ENCODE results near the gene KCNK5.
A peak's percentile ranks its signal among the peaks of the same experiment; 100 is the strongest.

KCNK5 gene
- total RNA-seq: 2.4 to 3.8 (median 3.1) reads per million in 3 donors

GRCh38 chr6:39228992-39229767 is at the start of gene KCNK5:
Gene KCNK5, minus strand, starts transcription at chr6:39229475. Its CDS starts 364 bp downstream, at chr6:39229111.
- no peak within 1 kb of the TSS for H3K27ac ChIP-seq (ENCODE audit: insufficient read depth, low read length, poor library complexity, severe bottlenecking)
- peaks cover 16% of the 10 kb centered on the region for H3K4me1 ChIP-seq (ENCODE audit: control insufficient read depth, insufficient read depth, low read length, poor library complexity, severe bottlenecking)
- no peaks in the 10 kb centered on the region for H3K27me3 ChIP-seq (replicated peaks; ENCODE audit: control insufficient read depth, insufficient read depth, low read length, poor library complexity, severe bottlenecking)
- no peaks in the 10 kb centered on the region for H3K36me3 ChIP-seq (ENCODE audit: control insufficient read depth, insufficient read depth, low read length)
- DNase-seq: peak; percentile 28 to 45 (median 29)
- H3K9me3 ChIP-seq (ENCODE audit: control insufficient read depth, low read length): no peaks in the 10 kb centered on the region
- peak within 1 kb of the TSS; percentile 50 for H3K4me3 ChIP-seq (ENCODE audit: insufficient read depth, low read depth, low read length, poor library complexity, severe bottlenecking)

GRCh38 chr6:39276379-39276995 is 47.2 kb upstream of the KCNK5 start:
- Histone ChIP-seq H3K36me3 (ENCODE audit: control insufficient read depth, insufficient read depth, low read length) (no peaks in the 10 kb centered on the region), H3K4me1 (ENCODE audit: control insufficient read depth, insufficient read depth, low read length, poor library complexity, severe bottlenecking) (no peaks in the 10 kb centered on the region), H3K27ac (ENCODE audit: insufficient read depth, low read length, poor library complexity, severe bottlenecking) (no peak overlapping the region), H3K9me3 (ENCODE audit: control insufficient read depth, low read length) (no peaks in the 10 kb centered on the region), H3K4me3 (ENCODE audit: insufficient read depth, low read depth, low read length, poor library complexity, severe bottlenecking) (no peak overlapping the region), H3K27me3 (replicated peaks; ENCODE audit: control insufficient read depth, insufficient read depth, low read length, poor library complexity, severe bottlenecking) (no peaks in the 10 kb centered on the region)
- DNase-seq: no peak

- Histone ChIP-seq H3K27ac (ENCODE audit: insufficient read depth, low read length, poor library complexity, severe bottlenecking) (no peak overlapping the region), H3K4me3 (ENCODE audit: insufficient read depth, low read depth, low read length, poor library complexity, severe bottlenecking) (no peak overlapping the region), H3K9me3 (ENCODE audit: control insufficient read depth, low read length) (no peaks in the 10 kb centered on the region), H3K27me3 (replicated peaks; ENCODE audit: control insufficient read depth, insufficient read depth, low read length, poor library complexity, severe bottlenecking) (no peaks in the 10 kb centered on the region), H3K4me1 (ENCODE audit: control insufficient read depth, insufficient read depth, low read length, poor library complexity, severe bottlenecking) (no peaks in the 10 kb centered on the region), H3K36me3 (ENCODE audit: control insufficient read depth, insufficient read depth, low read length) (no peaks in the 10 kb centered on the region)
- no peak for DNase-seq
Measured at GRCh38 chr6:39274903-39275302, 45.6 kb upstream of the KCNK5 start.

- Histone ChIP-seq H3K27me3 (replicated peaks; ENCODE audit: control insufficient read depth, insufficient read depth, low read length, poor library complexity, severe bottlenecking) (no peaks in the 10 kb centered on the region), H3K4me3 (ENCODE audit: insufficient read depth, low read depth, low read length, poor library complexity, severe bottlenecking) (no peak overlapping the region), H3K36me3 (ENCODE audit: control insufficient read depth, insufficient read depth, low read length) (no peaks in the 10 kb centered on the region), H3K9me3 (ENCODE audit: control insufficient read depth, low read length) (no peaks in the 10 kb centered on the region), H3K27ac (ENCODE audit: insufficient read depth, low read length, poor library complexity, severe bottlenecking) (no peak overlapping the region), H3K4me1 (ENCODE audit: control insufficient read depth, insufficient read depth, low read length, poor library complexity, severe bottlenecking) (no peaks in the 10 kb centered on the region)
- DNase-seq: no peak
Measured at GRCh38 chr6:39274471-39274870, 45.2 kb upstream of the KCNK5 start.

GRCh38 chr6:39273406-39273821 is 44.1 kb upstream of the KCNK5 start:
- Histone ChIP-seq H3K4me1 (ENCODE audit: control insufficient read depth, insufficient read depth, low read length, poor library complexity, severe bottlenecking) (no peaks in the 10 kb centered on the region), H3K27me3 (replicated peaks; ENCODE audit: control insufficient read depth, insufficient read depth, low read length, poor library complexity, severe bottlenecking) (no peaks in the 10 kb centered on the region), H3K36me3 (ENCODE audit: control insufficient read depth, insufficient read depth, low read length) (no peaks in the 10 kb centered on the region), H3K4me3 (ENCODE audit: insufficient read depth, low read depth, low read length, poor library complexity, severe bottlenecking) (no peak overlapping the region), H3K27ac (ENCODE audit: insufficient read depth, low read length, poor library complexity, severe bottlenecking) (no peak overlapping the region), H3K9me3 (ENCODE audit: control insufficient read depth, low read length) (no peaks in the 10 kb centered on the region)
- DNase-seq: no peak

GRCh38 chr6:39269961-39270360 is 40.7 kb upstream of the KCNK5 start:
- H3K4me1 ChIP-seq (ENCODE audit: control insufficient read depth, insufficient read depth, low read length, poor library complexity, severe bottlenecking): no peaks in the 10 kb centered on the region
- no peak for DNase-seq
- H3K36me3 ChIP-seq (ENCODE audit: control insufficient read depth, insufficient read depth, low read length): no peaks in the 10 kb centered on the region
- H3K27me3 ChIP-seq (replicated peaks; ENCODE audit: control insufficient read depth, insufficient read depth, low read length, poor library complexity, severe bottlenecking): no peaks in the 10 kb centered on the region
- no peak overlapping the region for H3K4me3 ChIP-seq (ENCODE audit: insufficient read depth, low read depth, low read length, poor library complexity, severe bottlenecking)
- no peaks in the 10 kb centered on the region for H3K9me3 ChIP-seq (ENCODE audit: control insufficient read depth, low read length)
- no peak overlapping the region for H3K27ac ChIP-seq (ENCODE audit: insufficient read depth, low read length, poor library complexity, severe bottlenecking)

DNA sequence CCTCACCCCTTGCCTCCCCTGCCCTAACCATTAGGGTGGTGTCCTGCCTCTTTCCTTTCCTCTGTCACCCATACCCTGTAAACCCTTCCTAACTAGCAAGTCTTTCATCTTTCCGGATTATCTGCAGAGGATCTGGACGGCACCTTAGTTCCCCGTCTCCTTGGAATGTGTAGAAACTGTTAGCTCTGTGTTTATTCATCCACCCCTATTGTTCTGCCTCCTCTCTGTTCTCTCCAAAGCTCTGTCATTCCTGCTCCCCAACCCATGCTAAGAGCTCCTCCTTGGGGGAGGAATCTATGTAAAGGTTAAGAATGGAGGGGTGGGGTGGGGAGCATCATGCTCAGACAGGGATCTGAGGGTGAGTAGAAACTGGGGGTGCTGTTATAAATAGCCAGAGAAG is 39.4 kb upstream of the KCNK5 start:
- no peak for DNase-seq
- H3K27ac ChIP-seq (ENCODE audit: insufficient read depth, low read length, poor library complexity, severe bottlenecking): no peak overlapping the region
- H3K4me3 ChIP-seq (ENCODE audit: insufficient read depth, low read depth, low read length, poor library complexity, severe bottlenecking): no peak overlapping the region
- no peaks in the 10 kb centered on the region for H3K4me1 ChIP-seq (ENCODE audit: control insufficient read depth, insufficient read depth, low read length, poor library complexity, severe bottlenecking)
- H3K36me3 ChIP-seq (ENCODE audit: control insufficient read depth, insufficient read depth, low read length): no peaks in the 10 kb centered on the region
- H3K27me3 ChIP-seq (replicated peaks; ENCODE audit: control insufficient read depth, insufficient read depth, low read length, poor library complexity, severe bottlenecking): no peaks in the 10 kb centered on the region
- no peaks in the 10 kb centered on the region for H3K9me3 ChIP-seq (ENCODE audit: control insufficient read depth, low read length)

DNA sequence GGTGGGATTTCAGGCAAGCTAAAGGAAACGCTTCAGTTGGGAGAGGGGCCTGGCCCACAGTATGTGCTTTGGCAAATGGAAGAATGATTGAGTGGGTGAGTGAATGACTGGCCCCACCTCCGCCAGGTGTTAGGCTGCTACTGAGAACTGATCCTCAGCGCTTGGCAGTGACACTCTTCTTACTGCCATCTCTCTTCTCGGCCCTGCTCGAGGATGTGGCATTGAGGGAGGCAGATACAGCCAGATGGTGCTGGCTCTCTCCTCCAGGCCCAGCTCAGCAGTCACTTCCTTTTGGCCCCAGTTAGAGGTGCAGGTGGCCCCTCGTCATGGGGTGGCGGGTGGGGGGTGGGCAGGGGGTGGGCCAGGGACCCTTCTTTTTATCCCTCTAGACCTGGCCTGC is 38.9 kb upstream of the KCNK5 start:
- no peak for DNase-seq
- H3K9me3 ChIP-seq (ENCODE audit: control insufficient read depth, low read length): no peaks in the 10 kb centered on the region
- H3K4me3 ChIP-seq (ENCODE audit: insufficient read depth, low read depth, low read length, poor library complexity, severe bottlenecking): no peak overlapping the region
- H3K27me3 ChIP-seq (replicated peaks; ENCODE audit: control insufficient read depth, insufficient read depth, low read length, poor library complexity, severe bottlenecking): no peaks in the 10 kb centered on the region
- H3K27ac ChIP-seq (ENCODE audit: insufficient read depth, low read length, poor library complexity, severe bottlenecking): no peak overlapping the region
- H3K36me3 ChIP-seq (ENCODE audit: control insufficient read depth, insufficient read depth, low read length): no peaks in the 10 kb centered on the region
- H3K4me1 ChIP-seq (ENCODE audit: control insufficient read depth, insufficient read depth, low read length, poor library complexity, severe bottlenecking): no peaks in the 10 kb centered on the region

GRCh38 chr6:39266782-39267355 is 37.6 kb upstream of the KCNK5 start:
- Histone ChIP-seq H3K36me3 (ENCODE audit: control insufficient read depth, insufficient read depth, low read length) (no peaks in the 10 kb centered on the region), H3K27me3 (replicated peaks; ENCODE audit: control insufficient read depth, insufficient read depth, low read length, poor library complexity, severe bottlenecking) (no peaks in the 10 kb centered on the region), H3K9me3 (ENCODE audit: control insufficient read depth, low read length) (no peaks in the 10 kb centered on the region), H3K27ac (ENCODE audit: insufficient read depth, low read length, poor library complexity, severe bottlenecking) (no peak overlapping the region), H3K4me3 (ENCODE audit: insufficient read depth, low read depth, low read length, poor library complexity, severe bottlenecking) (no peak overlapping the region), H3K4me1 (ENCODE audit: control insufficient read depth, insufficient read depth, low read length, poor library complexity, severe bottlenecking) (no peaks in the 10 kb centered on the region)
- no peak for DNase-seq

- Histone ChIP-seq H3K9me3 (ENCODE audit: control insufficient read depth, low read length) (no peaks in the 10 kb centered on the region), H3K27me3 (replicated peaks; ENCODE audit: control insufficient read depth, insufficient read depth, low read length, poor library complexity, severe bottlenecking) (no peaks in the 10 kb centered on the region), H3K36me3 (ENCODE audit: control insufficient read depth, insufficient read depth, low read length) (no peaks in the 10 kb centered on the region), H3K4me1 (ENCODE audit: control insufficient read depth, insufficient read depth, low read length, poor library complexity, severe bottlenecking) (no peaks in the 10 kb centered on the region), H3K27ac (ENCODE audit: insufficient read depth, low read length, poor library complexity, severe bottlenecking) (no peak overlapping the region), H3K4me3 (ENCODE audit: insufficient read depth, low read depth, low read length, poor library complexity, severe bottlenecking) (no peak overlapping the region)
- DNase-seq: no peak
Measured at GRCh38 chr6:39266375-39266774, 37.1 kb upstream of the KCNK5 start.
